ENCODE measurements around the gene SPATA31C2. TPM values are rescaled to one million over a fixed set of nuclear protein-coding genes. Genes with fewer than 3 reads are reported as not detected.

Gene SPATA31C2
- total and polyA plus RNA-seq, 7 experiments from 2014 or later, result 0.17 TPM; not detected in 6

DNA sequence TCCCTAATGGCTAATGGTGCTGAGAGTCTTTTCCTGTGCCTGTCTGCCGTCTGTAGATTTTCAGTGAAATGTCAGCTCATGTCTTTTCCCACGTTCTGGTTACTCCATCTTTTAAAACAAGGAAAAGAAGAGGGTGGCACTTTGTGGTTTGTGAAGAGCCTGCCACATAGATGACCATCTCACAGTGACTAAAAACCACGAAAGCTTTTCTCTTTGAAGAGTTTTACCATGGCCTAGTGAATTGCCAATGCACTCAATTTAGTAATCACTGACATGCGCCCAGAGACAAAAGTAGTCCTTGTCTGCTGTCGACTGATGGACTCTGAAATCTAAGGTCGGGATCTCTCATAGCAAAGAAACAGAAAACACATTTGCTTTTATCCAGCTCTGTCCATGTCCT lies 50.4 kb downstream of the SPATA31C2 start:
- CTCF ChIA-PET, result no interaction called here
- no peak overlapping the region for H3K4me3 Mint-ChIP-seq
- ATAC-seq (no peak), DNase-seq (no peak)
- H3K4me1 Mint-ChIP-seq, result no peaks in the 10 kb centered on the region
- no peaks in the 10 kb centered on the region for H3K36me3 Mint-ChIP-seq
- POLR2A ChIA-PET, result no interaction called here
- H3K9me3 ChIP-seq (ENCODE audit: control insufficient read depth in 2 of 3, low read length in 3 of 3), result peaks cover 0 to 4% (median 0%) of the 10 kb centered on the region in 3 experiments
- no peaks in the 10 kb centered on the region for H3K36me3 ChIP-seq (ENCODE audit: control insufficient read depth in 2 of 3, insufficient read depth in 3 of 3, low read length in 3 of 3)
- H3K27me3 ChIP-seq (ENCODE audit: control insufficient read depth in 2 of 2, insufficient read depth in 2 of 2, low read length in 2 of 2), result no peaks in the 10 kb centered on the region
- no peaks in the 10 kb centered on the region for H3K4me1 ChIP-seq (ENCODE audit: control insufficient read depth in 2 of 2, insufficient read depth in 2 of 2, low read length in 2 of 2)
- H3K4me3 ChIP-seq (ENCODE audit: low read length), result no peak overlapping the region
- intact Hi-C loops (cut with micrococcal nuclease), result no loop called here
- H3K27ac Mint-ChIP-seq, result no peak overlapping the region
- no peak overlapping the region for H3K27ac ChIP-seq (ENCODE audit: low read depth, low read length)
- peaks cover 0 to 12% (median 5%) of the 10 kb centered on the region in 5 donors for H3K27me3 Mint-ChIP-seq
- H3K9me3 Mint-ChIP-seq, result peaks cover 0 to 6% (median 0%) of the 10 kb centered on the region in 11 donors

DNA sequence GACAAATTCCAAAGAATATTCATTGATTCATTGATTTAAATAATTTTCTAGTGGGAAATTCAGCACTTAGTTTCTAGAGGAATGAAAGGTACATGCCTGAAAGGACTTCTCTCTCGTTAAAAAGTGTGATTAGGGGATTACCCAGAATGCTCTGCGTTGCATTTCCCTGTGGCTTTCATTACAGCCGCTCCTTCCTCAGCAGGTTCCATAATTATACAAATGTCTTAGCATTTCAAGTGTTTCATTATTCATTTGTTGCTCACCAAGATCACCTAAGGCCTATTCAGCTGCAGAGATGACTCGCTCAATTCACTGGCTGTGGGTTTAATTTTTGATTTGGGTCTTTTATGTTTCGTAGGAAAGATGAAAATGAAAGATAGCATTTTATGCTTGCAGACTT lies 52.8 kb downstream of the SPATA31C2 start:
- Histone ChIP-seq H3K4me1 (ENCODE audit: control insufficient read depth in 2 of 2, insufficient read depth in 2 of 2, low read length in 2 of 2) (no peaks in the 10 kb centered on the region), H3K9me3 (ENCODE audit: control insufficient read depth in 2 of 3, low read length in 3 of 3) (peaks cover 0 to 6% (median 0%) of the 10 kb centered on the region in 3 experiments), H3K27me3 (ENCODE audit: control insufficient read depth in 2 of 2, insufficient read depth in 2 of 2, low read length in 2 of 2) (no peaks in the 10 kb centered on the region), H3K4me3 (ENCODE audit: low read length) (no peak overlapping the region), H3K36me3 (ENCODE audit: control insufficient read depth in 2 of 3, insufficient read depth in 3 of 3, low read length in 3 of 3) (no peaks in the 10 kb centered on the region), H3K27ac (ENCODE audit: low read depth, low read length) (no peak overlapping the region)
- H3K9me3 Mint-ChIP-seq, result peaks cover 0 to 12% (median 2%) of the 10 kb centered on the region in 11 donors
- ATAC-seq (no peak), DNase-seq (no peak)
- no peak overlapping the region for H3K4me3 Mint-ChIP-seq
- no peak overlapping the region for H3K27ac Mint-ChIP-seq
- H3K4me1 Mint-ChIP-seq, result no peaks in the 10 kb centered on the region
- H3K27me3 Mint-ChIP-seq, result peaks cover 0 to 17% (median 4%) of the 10 kb centered on the region in 5 donors
- no peaks in the 10 kb centered on the region for H3K36me3 Mint-ChIP-seq
- intact Hi-C loops (cut with micrococcal nuclease), result no loop called here
- POLR2A ChIA-PET, result no interaction called here
- CTCF ChIA-PET, result no interaction called here

- H3K27ac ChIP-seq (ENCODE audit: low read depth, low read length), result no peak overlapping the region
- no peak overlapping the region for H3K27ac Mint-ChIP-seq
- DNase-seq (no peak), ATAC-seq (no peak)
- no peaks in the 10 kb centered on the region for H3K4me1 Mint-ChIP-seq
- H3K4me3 Mint-ChIP-seq, result no peak overlapping the region
- no peaks in the 10 kb centered on the region for H3K4me1 ChIP-seq (ENCODE audit: control insufficient read depth in 2 of 2, insufficient read depth in 2 of 2, low read length in 2 of 2)
- H3K36me3 Mint-ChIP-seq, result no peaks in the 10 kb centered on the region
- H3K36me3 ChIP-seq (ENCODE audit: control insufficient read depth in 2 of 3, insufficient read depth in 3 of 3, low read length in 3 of 3), result no peaks in the 10 kb centered on the region
- H3K27me3 ChIP-seq (ENCODE audit: control insufficient read depth in 2 of 2, insufficient read depth in 2 of 2, low read length in 2 of 2), result no peaks in the 10 kb centered on the region
- ChIA-PET POLR2A (no interaction called here), CTCF (no interaction called here)
- H3K9me3 ChIP-seq (ENCODE audit: control insufficient read depth in 2 of 3, low read length in 3 of 3), result peaks cover 0 to 6% (median 0%) of the 10 kb centered on the region in 3 experiments
- H3K9me3 Mint-ChIP-seq, result peaks cover 0 to 12% (median 2%) of the 10 kb centered on the region in 11 donors
- peaks cover 4 to 19% (median 6%) of the 10 kb centered on the region in 5 donors for H3K27me3 Mint-ChIP-seq
- intact Hi-C loops (cut with micrococcal nuclease), result no loop called here
- H3K4me3 ChIP-seq (ENCODE audit: low read length), result no peak overlapping the region
These were observed 53.7 kb downstream of the SPATA31C2 start for GRCh38 chr9:88084357-88085183.

Other genes with a start within 250 kb of the SPATA31C2 start
- gene SPATA31C1, start 220.5 kb downstream of the SPATA31C2 start, total RNA-seq, result not detected
- gene SPATA31C1, start 220.5 kb downstream of the SPATA31C2 start, polyA plus RNA-seq, result not detected
- gene CDK20, start 163.9 kb downstream of the SPATA31C2 start, total RNA-seq, result 10 to 100 TPM in 2 of 5 experiments, 1 to 10 TPM in 3; 1.6 to 14.3 (median 9.6) TPM
- gene CDK20, start 163.9 kb downstream of the SPATA31C2 start, polyA plus RNA-seq, result 1 to 10 TPM; 5.4 to 7.9 TPM
- gene SPIN1, start 250.0 kb upstream of the SPATA31C2 start, total RNA-seq, result 10 to 100 TPM; 27.5 to 38.4 (median 34.9) TPM
- 10 to 100 TPM; 21.7 to 26.2 TPM for gene SPIN1, start 250.0 kb upstream of the SPATA31C2 start, polyA plus RNA-seq

Data from naive thymus-derived CD4-positive, alpha-beta T cell (primary cell).